Stimulated activated CD8-positive, alpha-beta memory T cell treated with anti-CD3 and anti-CD28 coated beads, Interleukin-4, amount 100 ng/mL, for 48 hours (primary cell): ENCODE results near the gene TRAPPC3.
"Not testable (repeated sequence)": the region's sequence is repeated elsewhere in the genome, so short reads cannot be mapped to it uniquely, and the experiment has no call there.

Experiments
- DNase-seq: peaks from one replicate; pipeline ENCODE4 v3.0.0-alpha.2; 2020

TRAPPC3 gene

GRCh38 chr1:36166136-36166535, 16.9 kb upstream of the TRAPPC3 start:
- no peak for DNase-seq

DNA sequence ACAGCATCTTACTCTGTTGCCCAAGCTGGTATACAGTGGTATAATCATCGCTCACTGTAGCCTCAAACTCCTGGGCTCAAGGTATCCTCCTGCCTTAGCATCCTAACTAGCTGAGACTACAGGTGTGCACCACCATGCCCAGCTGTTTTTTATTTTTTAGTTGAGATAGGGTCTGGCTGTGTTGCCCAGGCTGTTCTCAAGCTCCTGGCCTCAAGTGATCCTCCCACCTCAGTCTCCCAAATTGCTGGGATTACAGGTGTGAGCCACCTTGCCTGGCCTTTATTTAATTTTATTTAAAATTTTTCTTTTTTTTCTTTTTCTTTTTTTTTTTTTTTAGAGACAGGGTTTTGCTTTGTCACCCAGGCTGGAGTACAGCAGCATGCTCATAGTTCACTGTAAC, 15.9 kb upstream of the TRAPPC3 start:
- no peak for DNase-seq

DNA sequence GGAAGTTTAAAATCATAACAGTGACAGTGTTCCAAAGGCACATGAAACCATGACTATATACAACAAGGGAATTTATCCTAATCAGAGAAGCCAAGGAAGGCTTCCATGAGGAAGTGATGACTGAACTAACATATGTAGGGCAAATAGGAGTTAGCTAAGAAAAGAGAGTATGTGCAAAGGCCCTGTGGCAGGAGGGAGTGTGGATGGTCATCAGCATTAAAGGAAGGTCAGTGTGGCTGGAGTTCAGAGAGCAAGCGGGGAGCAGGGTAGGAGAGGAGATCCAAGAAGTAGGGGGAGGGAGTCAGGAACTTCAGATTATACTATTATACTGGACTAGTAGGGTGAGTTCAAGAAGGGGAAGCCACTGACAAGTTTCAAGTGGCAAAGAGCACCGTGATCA, 15.1 kb upstream of the TRAPPC3 start:
- DNase-seq = no peak

DNA sequence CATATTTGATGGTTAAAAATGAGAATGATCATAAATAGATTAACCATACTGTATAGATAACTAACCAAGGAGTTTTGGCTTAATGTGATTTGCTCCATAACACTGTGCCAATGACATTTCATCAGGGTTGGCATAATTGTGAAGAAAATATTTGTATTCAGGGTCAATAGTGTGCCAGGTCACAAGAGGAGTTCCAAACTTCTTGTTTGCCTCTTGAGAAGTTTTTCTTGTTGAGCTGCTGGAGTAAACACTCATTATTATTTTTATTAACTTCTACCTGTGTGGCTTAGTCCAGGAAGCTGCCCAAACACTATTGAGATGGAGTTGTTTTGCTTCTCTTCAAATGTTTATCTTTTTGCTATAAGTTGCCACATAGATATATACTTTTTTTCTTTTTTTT, 14.1 kb upstream of the TRAPPC3 start:
- no peak for DNase-seq

DNA sequence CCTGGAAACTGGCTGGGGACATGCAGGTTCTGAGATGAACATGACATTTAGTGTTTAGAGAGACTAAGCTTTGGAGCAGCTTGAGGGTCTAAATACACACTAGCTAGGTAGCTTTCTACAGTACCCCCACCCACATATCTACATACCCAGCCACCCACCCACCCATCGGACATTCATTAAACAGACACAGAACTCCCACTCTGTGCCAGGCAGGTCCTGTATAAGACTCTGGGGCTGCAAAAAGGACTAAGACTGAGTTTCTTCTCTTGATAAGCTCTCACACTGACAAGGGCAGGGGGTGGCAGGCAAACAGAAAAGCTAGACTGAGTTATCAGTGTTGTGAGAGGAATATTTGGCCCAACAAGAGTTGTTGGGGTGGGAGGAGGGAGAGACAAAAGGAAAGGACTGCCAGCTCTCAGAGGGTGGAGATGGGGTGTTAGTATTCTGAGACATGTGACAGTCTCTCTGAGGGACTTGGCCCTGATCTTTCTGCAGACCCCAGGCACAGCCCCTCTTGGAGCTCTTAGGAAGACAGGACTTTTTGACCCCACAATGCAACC, 13.5 kb upstream of the TRAPPC3 start:
- DNase-seq = no peak

DNA sequence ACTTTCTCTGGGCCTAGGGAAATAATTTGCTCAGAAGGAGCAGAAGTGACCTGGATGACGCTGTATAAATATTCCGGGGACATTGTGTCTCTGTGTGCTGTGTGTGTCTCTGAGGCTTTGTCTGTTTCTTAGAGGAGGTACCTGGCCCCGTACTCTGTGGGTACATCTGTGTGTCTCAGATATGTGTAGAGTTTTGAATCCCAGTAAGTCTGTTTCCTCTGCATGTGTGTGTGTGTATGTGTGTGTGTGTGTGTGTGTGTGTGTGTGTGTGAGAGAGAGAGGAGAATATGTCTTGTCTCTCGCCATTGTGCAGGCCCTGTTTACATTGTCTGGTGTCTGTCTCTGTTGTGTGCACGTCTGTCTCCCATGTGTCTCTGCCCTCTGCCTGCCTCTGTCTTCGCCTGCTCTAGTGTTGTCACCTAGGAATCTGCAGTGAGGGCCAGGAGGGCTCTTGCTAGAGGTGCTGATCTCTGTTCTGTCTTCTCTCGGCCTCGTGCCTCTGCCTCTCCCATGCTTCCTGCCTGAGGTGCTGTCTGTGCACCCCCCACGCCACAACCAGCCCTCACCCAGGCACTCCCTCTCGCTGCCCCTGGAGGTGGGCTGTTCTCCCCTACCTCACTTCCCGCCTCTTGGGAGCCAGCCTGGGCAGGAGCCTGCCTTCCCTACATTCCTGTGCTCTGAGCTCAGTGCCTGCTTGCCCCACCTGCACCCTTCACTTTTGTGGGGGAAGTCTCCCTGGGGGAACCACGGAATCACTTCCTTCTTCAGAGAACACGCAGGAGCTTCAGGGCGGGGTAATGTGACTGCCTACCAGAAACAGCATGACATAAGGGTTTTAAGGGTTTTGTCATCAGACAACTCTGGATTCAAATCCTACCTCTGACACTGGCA, 12.6 kb upstream of the TRAPPC3 start:
- peak; percentile 56 for DNase-seq

- peak; percentile 80 for DNase-seq
Measured at GRCh38 chr1:36160949-36161485, 11.7 kb upstream of the TRAPPC3 start.

DNA sequence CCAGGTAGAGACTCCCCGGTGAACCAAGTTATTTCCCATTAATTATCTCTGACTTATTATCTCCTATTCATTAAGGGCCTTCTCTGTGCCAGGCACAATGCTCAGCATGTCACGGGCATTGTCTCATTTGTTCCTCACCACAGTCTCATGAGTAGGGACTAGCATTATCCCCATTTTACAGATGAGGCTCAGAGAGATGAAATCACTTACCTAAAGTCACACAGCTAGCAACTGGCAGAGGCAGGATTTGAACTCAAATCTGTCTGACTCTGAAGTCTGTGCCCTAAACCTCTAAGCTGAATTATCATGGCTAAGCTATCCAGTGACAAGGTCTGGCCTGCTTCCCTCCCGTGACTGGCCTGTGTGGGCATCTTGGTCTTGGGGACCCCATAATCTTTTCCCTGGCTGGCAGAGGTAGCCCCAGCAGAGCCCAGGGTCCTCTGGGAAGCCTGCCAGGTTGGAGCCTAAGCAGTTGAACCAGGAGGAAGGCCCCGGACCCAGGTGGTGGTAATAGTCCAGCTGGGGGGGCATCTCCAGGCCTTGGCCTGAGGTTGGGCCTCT, 11.2 kb upstream of the TRAPPC3 start:
- DNase-seq = no peak

GRCh38 chr1:36159614-36160387, 10.5 kb upstream of the TRAPPC3 start:
- DNase-seq = peak; percentile 41

GRCh38 chr1:36158827-36159252, 9.6 kb upstream of the TRAPPC3 start:
- DNase-seq = not testable (repeated sequence)

DNA sequence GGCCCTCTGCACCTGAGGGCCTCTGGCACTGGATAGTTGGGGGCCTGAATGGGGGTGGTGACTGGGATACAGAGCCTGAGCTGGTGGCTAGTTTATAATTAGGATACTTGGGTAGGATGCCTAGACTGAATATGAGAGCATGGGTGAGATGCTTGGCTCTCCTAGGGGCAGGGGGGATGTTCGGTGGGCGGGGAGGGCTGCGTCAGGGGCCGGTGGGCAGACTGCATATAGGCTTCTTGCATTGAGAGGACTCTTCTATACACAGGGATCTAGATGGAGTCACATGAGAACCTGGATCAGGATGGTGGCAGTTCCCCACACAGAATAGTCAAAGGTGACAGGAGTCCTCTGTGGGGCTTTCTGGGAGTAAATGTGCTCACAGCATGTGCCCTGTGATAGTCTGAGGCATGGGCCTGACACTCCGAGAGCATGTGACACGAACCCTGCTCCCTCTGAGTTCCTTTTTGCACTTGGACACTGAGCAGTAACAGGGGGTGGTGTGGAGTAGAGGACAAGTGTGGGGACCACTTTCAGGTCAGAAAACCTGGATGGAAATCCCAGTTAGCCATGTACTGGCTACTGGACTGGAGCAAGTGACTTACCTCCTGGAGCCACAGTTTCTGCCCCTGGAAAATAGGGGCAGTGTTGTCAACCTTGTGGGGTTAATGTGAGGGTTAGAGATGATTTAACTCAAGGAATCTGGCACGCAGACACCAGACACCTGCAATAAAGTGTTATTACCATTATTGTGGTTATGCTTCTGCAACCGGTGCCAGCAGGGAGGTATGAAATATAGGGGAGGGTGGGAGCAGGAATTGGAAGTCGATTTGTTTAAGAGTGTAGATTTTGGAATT, 8.9 kb upstream of the TRAPPC3 start:
- DNase-seq = no peak

- DNase-seq = peak; percentile 42
Measured at GRCh38 chr1:36157115-36157903, 8.0 kb upstream of the TRAPPC3 start.

DNA sequence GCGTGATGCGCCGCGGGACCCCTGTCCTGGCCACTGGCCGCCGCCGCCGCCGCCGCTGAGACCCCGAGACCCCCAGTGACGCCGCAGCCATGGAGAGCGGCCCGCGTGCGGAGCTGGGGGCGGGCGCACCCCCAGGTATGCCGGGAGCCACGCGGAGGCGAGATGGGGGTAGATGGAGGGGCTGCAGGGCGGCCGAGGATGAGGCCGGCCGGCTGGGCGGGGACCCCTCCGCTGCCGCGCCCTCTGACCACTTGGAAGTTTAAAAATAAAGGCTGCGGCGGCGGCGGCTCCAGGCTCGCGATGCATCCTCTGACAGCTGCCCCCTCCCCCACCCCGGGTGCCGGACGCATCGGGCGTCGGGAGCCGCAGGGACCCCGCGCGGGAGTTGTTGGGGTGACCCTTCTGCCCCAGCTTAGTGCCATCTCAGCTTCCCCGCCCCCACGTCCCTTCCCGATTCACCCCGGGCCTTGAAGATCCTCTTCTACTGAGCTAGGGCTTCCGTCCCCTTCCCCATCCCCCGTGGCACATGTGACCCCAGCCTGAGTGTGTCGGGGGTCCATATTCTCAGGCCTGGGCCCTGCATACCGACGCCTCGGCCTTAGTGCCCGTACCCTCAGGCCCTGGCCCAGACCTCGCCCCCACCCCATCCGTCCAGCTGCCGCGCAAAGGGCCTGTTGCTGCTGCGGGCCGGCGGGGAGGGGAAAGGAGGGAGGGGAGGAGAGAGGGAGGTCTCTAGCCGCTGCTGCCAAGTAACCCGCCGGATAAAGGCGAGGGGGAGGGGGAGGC, 7.2 kb upstream of the TRAPPC3 start:
- DNase-seq = peak; percentile 76

GRCh38 chr1:36155408-36156328, 6.4 kb upstream of the TRAPPC3 start, which contains the start of gene MAP7D1:
TSS of gene MAP7D1 (plus strand) at chr1:36156160. CDS start at chr1:36156418, 258 bp downstream.
- DNase-seq = peak; percentile 88

DNA sequence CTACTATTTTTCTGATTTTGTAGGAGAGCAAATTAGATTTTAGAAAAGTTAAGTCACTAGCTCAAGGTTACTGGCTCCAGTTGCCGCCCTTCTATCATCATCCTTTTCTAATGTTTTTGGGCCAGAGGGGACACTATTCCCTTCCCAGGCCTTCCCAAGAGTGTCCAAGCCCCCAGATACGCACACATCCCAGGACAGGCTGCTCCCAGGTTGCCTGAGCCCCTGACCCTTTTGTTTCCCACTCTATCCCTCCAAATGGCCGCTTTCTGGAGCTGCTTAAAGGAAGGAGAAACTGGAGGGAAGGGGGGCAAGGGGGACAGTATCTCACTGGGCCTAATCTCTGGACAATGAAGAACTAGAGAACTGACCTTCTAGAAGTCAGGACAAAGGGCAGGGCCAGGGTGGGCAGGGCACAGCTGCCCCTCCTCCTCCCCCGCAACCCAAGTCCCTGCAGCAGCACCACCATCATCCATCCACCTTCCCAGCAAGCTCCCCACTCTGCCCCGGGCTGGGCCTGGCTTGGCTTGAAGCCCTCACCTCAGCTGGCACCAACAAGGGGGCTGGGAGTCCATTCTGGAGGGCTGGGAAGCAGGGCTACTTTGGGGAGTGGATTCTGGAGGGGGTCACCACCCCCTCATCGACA, 5.6 kb upstream of the TRAPPC3 start:
- no peak for DNase-seq

- no peak for DNase-seq
Measured at GRCh38 chr1:36154335-36154734, 5.0 kb upstream of the TRAPPC3 start.

- DNase-seq = no peak
Measured at GRCh38 chr1:36153476-36153875, 4.2 kb upstream of the TRAPPC3 start.

- peak; percentile 69 for DNase-seq
Measured at GRCh38 chr1:36151845-36152203, 2.5 kb upstream of the TRAPPC3 start.
